Glutamatergic neuron (in vitro differentiated cells): ENCODE data around the gene GPR26. TPM values are rescaled to one million over a fixed set of nuclear protein-coding genes. Genes with fewer than 3 reads are reported as not detected.

Source experiments
- DNase-seq: peaks from one replicate; pipeline ENCODE4 v3.0.0; 2022
- H3K27ac Mint-ChIP-seq: one replicate; pipeline ENCODE4 v1.8.0; 2020; ENCODE audit warnings: mild to moderate bottlenecking, mixed read lengths, inconsistent platforms; ENCODE audit not compliant: unreplicated experiment
- H3K27me3 Mint-ChIP-seq: one replicate; pipeline ENCODE4 v1.8.0; 2020; ENCODE audit warnings: mild to moderate bottlenecking, moderate library complexity, mixed read lengths, inconsistent platforms; ENCODE audit not compliant: unreplicated experiment
- H3K36me3 Mint-ChIP-seq: one replicate; pipeline ENCODE4 v1.8.0; 2020; ENCODE audit warnings: mild to moderate bottlenecking, mixed read lengths, inconsistent platforms; ENCODE audit not compliant: unreplicated experiment
- H3K4me1 Mint-ChIP-seq: one replicate; pipeline ENCODE4 v1.8.0; 2020; ENCODE audit warnings: mild to moderate bottlenecking, low read depth, mixed read lengths, inconsistent platforms; ENCODE audit not compliant: unreplicated experiment
- H3K4me3 Mint-ChIP-seq: one replicate; pipeline ENCODE4 v1.8.0; 2020; ENCODE audit warnings: mild to moderate bottlenecking, mixed read lengths, inconsistent platforms; ENCODE audit not compliant: unreplicated experiment
- H3K9me3 Mint-ChIP-seq: one replicate; pipeline ENCODE4 v1.8.0; 2020; ENCODE audit warnings: mild to moderate bottlenecking, moderate library complexity, mixed read lengths, inconsistent platforms; ENCODE audit not compliant: unreplicated experiment
- total RNA-seq: library from RNA; stranded (reverse); fragmentation: NEBNext Ultra II Directional; extraction: Animal tissue kit (Norgen Biotek cat#: 25700); gene quantifications from one replicate; pipeline ENCODE4 v1.2.1, GENCODE V29; 2021; ENCODE audit not compliant: unreplicated experiment
- TF ChIP-seq, protein P1 (sequence below): fragments of 200-600 bp; sonication (generic); IDR thresholded peaks from one replicate; pipeline ENCODE4 v1.5.0; 2021; ENCODE audit not compliant: partially characterized antibody, unreplicated experiment

The GPR26 gene
- total RNA-seq, 1 donor from 2014 or later: 0.10 TPM

DNA sequence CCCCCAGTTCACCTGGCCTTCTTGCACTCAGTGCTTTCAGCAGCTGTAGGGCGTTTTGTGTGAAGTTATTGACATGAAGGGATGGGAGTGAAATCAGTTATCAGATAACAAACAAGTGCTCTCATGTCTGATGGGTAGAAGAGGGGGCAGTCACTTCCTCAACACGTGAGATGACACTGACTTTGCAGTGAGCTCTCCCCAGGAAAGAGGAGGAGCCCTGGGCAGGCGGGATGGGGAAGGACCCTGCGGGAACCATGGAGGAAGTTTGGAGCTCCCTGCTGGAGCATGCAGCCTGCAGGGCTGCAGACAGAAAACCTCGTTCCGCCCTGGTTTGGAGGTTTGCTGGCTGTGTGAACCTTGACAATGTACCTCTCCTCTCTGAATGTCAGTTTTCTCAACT lies 38.7 kb downstream of the GPR26 start:
- TF ChIP-seq, protein P1, sequence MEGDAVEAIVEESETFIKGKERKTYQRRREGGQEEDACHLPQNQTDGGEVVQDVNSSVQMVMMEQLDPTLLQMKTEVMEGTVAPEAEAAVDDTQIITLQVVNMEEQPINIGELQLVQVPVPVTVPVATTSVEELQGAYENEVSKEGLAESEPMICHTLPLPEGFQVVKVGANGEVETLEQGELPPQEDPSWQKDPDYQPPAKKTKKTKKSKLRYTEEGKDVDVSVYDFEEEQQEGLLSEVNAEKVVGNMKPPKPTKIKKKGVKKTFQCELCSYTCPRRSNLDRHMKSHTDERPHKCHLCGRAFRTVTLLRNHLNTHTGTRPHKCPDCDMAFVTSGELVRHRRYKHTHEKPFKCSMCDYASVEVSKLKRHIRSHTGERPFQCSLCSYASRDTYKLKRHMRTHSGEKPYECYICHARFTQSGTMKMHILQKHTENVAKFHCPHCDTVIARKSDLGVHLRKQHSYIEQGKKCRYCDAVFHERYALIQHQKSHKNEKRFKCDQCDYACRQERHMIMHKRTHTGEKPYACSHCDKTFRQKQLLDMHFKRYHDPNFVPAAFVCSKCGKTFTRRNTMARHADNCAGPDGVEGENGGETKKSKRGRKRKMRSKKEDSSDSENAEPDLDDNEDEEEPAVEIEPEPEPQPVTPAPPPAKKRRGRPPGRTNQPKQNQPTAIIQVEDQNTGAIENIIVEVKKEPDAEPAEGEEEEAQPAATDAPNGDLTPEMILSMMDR: no peak
- peaks cover 2% of the 10 kb centered on the region for H3K27me3 Mint-ChIP-seq
- H3K4me1 Mint-ChIP-seq: peaks cover 9% of the 10 kb centered on the region
- H3K27ac Mint-ChIP-seq: no peak overlapping the region
- H3K9me3 Mint-ChIP-seq: peaks cover 2% of the 10 kb centered on the region
- DNase-seq: no peak
- no peak overlapping the region for H3K4me3 Mint-ChIP-seq
- H3K36me3 Mint-ChIP-seq: no peaks in the 10 kb centered on the region

DNA sequence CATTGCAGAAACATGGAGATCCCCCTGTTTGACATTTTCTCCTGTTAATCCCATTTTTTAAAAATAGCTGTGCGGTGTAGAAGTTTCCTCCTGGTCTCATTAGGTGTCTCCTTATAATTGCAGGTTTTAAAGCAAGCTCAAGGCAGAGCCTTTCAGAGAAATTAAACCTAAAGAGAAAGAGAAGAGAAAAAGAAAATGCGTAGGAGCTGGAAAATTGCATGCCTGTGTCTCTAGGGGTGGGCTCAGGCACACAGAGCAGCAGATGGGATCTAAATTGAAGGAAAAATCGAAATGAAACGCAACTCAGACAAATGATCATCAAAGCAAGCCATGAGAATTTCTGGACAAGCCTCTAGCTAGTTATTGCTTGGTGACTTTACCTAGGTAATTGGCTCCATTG lies 40.1 kb downstream of the GPR26 start:
- H3K4me1 Mint-ChIP-seq: peaks cover 9% of the 10 kb centered on the region
- H3K9me3 Mint-ChIP-seq: peaks cover 2% of the 10 kb centered on the region
- H3K27ac Mint-ChIP-seq: no peak overlapping the region
- no peak for DNase-seq
- H3K27me3 Mint-ChIP-seq: peaks cover 2% of the 10 kb centered on the region
- TF ChIP-seq, protein P1: no peak
- no peaks in the 10 kb centered on the region for H3K36me3 Mint-ChIP-seq
- H3K4me3 Mint-ChIP-seq: peak overlapping the region; percentile 3

DNA sequence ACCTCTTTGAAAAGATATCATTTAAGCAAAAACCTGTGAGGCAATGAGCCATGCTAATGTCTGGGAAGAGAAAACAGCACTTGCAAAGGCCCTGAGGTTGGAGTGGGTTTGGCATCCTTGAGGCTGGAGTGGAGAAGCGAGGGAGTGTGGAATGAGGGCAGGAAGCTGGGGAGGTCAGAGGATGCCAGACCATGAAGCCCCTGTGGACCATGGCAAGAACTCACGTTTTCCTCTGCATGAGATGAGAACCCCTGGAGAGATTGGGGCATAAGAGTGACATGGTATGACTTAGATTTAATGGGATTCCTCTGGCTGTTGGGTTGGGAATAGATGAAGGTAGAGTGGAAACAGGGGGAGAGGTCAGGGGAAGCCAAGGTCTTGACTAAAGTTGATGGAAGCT lies 49.4 kb downstream of the GPR26 start:
- peaks cover 20% of the 10 kb centered on the region for H3K36me3 Mint-ChIP-seq
- no peaks in the 10 kb centered on the region for H3K27me3 Mint-ChIP-seq
- no peak for DNase-seq
- peaks cover 2% of the 10 kb centered on the region for H3K9me3 Mint-ChIP-seq
- TF ChIP-seq, protein P1: no peak
- H3K4me3 Mint-ChIP-seq: no peak overlapping the region
- no peaks in the 10 kb centered on the region for H3K4me1 Mint-ChIP-seq
- no peak overlapping the region for H3K27ac Mint-ChIP-seq

DNA sequence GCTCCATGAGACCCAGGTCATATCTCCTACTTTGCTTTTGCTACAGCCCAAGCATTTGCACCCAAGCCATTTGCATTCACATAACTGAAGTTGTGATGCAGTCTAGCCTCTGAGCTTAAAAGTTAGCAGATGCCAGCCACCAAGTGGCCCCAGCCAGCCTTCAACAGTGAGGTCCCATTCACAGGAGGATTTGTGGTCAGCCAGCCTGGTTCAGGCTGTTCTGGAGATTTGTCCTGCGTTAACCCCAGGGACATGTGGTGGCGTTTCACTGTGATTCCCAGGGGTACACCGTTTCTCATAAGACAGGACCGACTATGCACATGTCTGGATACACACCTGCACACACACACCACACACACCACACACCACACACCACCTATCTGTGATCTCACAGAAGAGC lies 51.2 kb downstream of the GPR26 start:
- no peaks in the 10 kb centered on the region for H3K4me1 Mint-ChIP-seq
- H3K27ac Mint-ChIP-seq: no peak overlapping the region
- no peak for DNase-seq

DNA sequence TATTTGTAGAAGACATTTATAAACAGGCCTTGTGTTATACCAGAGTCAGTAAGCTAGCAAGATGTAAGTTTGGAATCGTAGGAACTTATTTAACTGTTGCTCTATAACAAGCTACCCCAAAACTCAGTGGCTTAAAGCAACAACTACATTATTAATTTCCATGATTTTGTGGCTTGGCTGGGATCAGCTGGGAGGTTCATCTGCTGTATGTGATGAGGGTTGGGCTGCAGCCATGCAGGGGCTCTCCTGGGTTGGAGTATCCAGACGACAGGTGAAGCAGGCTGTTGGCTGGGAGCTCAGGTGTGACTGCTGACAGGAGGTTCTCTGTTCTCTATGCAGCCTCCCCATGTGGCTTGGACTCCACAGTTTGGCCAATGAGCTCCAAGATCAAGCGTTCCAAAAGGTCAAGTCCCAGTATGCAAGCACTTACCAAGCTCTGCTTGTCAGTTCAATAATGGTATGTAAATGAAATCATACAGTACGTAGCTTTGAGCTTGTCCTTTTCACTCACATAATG lies 52.4 kb downstream of the GPR26 start:
- H3K4me1 Mint-ChIP-seq: no peaks in the 10 kb centered on the region
- TF ChIP-seq, protein P1: no peak
- no peaks in the 10 kb centered on the region for H3K9me3 Mint-ChIP-seq
- H3K27me3 Mint-ChIP-seq: peaks cover 3% of the 10 kb centered on the region
- DNase-seq: no peak
- peaks cover 20% of the 10 kb centered on the region for H3K36me3 Mint-ChIP-seq
- H3K27ac Mint-ChIP-seq: no peak overlapping the region
- H3K4me3 Mint-ChIP-seq: no peak overlapping the region

More for the DNA sequence above, 51.2 kb downstream of the GPR26 start:
- Mint-ChIP-seq H3K9me3 (peaks cover 2% of the 10 kb centered on the region), H3K4me3 (no peak overlapping the region), H3K36me3 (peaks cover 20% of the 10 kb centered on the region), H3K27me3 (peaks cover 3% of the 10 kb centered on the region)
- TF ChIP-seq, protein P1: no peak
